ENCODE results near the gene GRIN3B. TPM values are rescaled to one million over a fixed set of nuclear protein-coding genes. Genes with fewer than 3 reads are reported as not detected.
A peak's percentile ranks its signal among the peaks of the same experiment; 100 is the strongest.

Gene GRIN3B
- total and polyA plus RNA-seq, 9 of the 15 experiments (the other 6 are each of a cell fraction or from before 2014, with no cell fraction given): 0.06 to 0.95 (median 0.19) TPM; not detected in 6

DNA sequence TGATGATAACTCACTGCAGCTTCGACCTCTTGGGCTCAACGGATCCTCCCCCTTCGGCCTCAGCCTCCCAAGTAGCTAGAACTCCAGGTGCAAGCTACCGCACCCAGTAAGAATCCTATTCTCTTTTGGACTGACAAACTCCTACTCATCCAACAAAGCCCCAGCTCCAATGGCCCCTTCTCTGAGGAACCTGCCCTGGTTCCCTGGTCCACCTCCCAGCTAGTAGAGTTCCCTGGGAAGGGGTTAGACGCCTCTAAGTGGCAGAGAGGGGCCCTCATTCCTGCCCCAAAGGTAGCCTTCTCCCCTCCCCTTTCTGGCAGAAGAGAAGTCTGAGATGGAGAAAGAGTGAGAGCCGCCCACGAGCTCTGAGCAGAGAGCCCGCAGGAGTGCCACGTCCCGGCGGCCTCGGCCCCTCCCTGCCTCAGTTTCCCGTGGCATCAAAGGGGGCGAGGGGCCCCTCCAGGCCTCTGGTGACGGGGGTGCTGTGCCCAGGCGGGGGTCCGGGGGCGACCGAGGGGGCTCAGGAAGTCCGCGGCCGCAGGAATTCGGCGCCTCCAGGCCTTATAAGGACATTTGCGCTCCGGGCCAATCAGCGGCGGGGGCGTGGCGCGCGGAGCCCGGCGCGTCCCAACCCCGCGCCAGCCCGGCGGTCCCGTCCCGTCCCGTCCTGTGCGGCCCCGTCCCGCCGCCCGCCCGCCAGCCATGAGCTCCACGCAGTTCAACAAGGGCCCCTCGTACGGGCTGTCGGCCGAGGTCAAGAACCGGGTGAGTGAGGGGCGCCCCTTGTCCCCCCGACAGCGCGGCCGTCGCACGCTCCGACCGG lies 26.0 kb downstream of the GRIN3B start, which contains the start of gene CNN2 (continued):
- TF ChIP-seq SRF (CRISPR knock-in tag; IDR thresholded peaks at IDR 0.05) (peak; percentile 97 to 98), NFIC (IDR thresholded peaks at IDR 0.05) (peak; percentile 59), POLR2B (IDR thresholded peaks at IDR 0.05; ENCODE audit: low read depth, partially characterized antibody) (peak; percentile 50), ZNF41 (CRISPR knock-in tag; conservative IDR thresholded peaks at IDR 0.05) (no peak), ZNF57 (CRISPR knock-in tag; IDR thresholded peaks at IDR 0.05) (no peak), CBFB (CRISPR knock-in tag; IDR thresholded peaks at IDR 0.05) (no peak), EWSR1 (IDR thresholded peaks at IDR 0.05; ENCODE audit: borderline replicate concordance, low read depth, partially characterized antibody) (no peak), ZBTB8A (IDR thresholded peaks at IDR 0.05; ENCODE audit: partially characterized antibody) (no peak), NR2C1 (IDR thresholded peaks at IDR 0.05) (no peak), NR2C1 (tag; IDR thresholded peaks at IDR 0.05) (no peak), POLR2H (tag; IDR thresholded peaks at IDR 0.05; ENCODE audit: low read depth) (peak; percentile 68), HEY1 (CRISPR knock-in tag; IDR thresholded peaks at IDR 0.05; ENCODE audit: borderline replicate concordance) (no peak), TARDBP (IDR thresholded peaks at IDR 0.05) (peak; percentile 73; the same call in 1 of the 2 replicates), BCOR (IDR thresholded peaks at IDR 0.05) (no peak), SNRNP70 (optimal IDR thresholded peaks at IDR 0.05; ENCODE audit: low read depth, low read length) (no peak), CREB1 (IDR thresholded peaks at IDR 0.05) (peak; percentile 57; the same call in 1 of the 2 replicates), CREB1 (CRISPR knock-in tag; IDR thresholded peaks at IDR 0.05) (no peak), YBX1 (IDR thresholded peaks at IDR 0.05) (no peak), HNRNPLL (IDR thresholded peaks at IDR 0.05; ENCODE audit: low read depth, low read length, poor library complexity, severe bottlenecking) (no peak), RB1 (IDR thresholded peaks at IDR 0.05; ENCODE audit: low read depth) (peak; percentile 79; the same call in 1 of the 2 replicates), ZC3H4 (CRISPR knock-in tag; IDR thresholded peaks at IDR 0.05; ENCODE audit: borderline replicate concordance) (no peak), ELF2 (CRISPR knock-in tag; IDR thresholded peaks at IDR 0.05) (0 out of 2 replicates have a peak, but pooled peaks have one; percentile 35), ZNF436 (CRISPR knock-in tag; IDR thresholded peaks at IDR 0.05) (no peak)
- TF ChIP-seq, protein P1, sequence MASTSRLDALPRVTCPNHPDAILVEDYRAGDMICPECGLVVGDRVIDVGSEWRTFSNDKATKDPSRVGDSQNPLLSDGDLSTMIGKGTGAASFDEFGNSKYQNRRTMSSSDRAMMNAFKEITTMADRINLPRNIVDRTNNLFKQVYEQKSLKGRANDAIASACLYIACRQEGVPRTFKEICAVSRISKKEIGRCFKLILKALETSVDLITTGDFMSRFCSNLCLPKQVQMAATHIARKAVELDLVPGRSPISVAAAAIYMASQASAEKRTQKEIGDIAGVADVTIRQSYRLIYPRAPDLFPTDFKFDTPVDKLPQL (IDR thresholded peaks at IDR 0.05; ENCODE audit: extremely low read depth, insufficient read length): no peak
- TF ChIP-seq, protein P2, sequence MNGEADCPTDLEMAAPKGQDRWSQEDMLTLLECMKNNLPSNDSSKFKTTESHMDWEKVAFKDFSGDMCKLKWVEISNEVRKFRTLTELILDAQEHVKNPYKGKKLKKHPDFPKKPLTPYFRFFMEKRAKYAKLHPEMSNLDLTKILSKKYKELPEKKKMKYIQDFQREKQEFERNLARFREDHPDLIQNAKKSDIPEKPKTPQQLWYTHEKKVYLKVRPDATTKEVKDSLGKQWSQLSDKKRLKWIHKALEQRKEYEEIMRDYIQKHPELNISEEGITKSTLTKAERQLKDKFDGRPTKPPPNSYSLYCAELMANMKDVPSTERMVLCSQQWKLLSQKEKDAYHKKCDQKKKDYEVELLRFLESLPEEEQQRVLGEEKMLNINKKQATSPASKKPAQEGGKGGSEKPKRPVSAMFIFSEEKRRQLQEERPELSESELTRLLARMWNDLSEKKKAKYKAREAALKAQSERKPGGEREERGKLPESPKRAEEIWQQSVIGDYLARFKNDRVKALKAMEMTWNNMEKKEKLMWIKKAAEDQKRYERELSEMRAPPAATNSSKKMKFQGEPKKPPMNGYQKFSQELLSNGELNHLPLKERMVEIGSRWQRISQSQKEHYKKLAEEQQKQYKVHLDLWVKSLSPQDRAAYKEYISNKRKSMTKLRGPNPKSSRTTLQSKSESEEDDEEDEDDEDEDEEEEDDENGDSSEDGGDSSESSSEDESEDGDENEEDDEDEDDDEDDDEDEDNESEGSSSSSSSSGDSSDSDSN (IDR thresholded peaks at IDR 0.05; ENCODE audit: borderline replicate concordance in 1 of 2, low read depth in 2 of 2, low read length in 2 of 2): peak in 1 of 2 experiments; percentile 50; a peak in 1 of 4 replicates
- TF ChIP-seq, protein P3, sequence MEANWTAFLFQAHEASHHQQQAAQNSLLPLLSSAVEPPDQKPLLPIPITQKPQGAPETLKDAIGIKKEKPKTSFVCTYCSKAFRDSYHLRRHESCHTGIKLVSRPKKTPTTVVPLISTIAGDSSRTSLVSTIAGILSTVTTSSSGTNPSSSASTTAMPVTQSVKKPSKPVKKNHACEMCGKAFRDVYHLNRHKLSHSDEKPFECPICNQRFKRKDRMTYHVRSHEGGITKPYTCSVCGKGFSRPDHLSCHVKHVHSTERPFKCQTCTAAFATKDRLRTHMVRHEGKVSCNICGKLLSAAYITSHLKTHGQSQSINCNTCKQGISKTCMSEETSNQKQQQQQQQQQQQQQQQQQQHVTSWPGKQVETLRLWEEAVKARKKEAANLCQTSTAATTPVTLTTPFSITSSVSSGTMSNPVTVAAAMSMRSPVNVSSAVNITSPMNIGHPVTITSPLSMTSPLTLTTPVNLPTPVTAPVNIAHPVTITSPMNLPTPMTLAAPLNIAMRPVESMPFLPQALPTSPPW (CRISPR knock-in tag; IDR thresholded peaks at IDR 0.05): peak; percentile 47

Data from K562 (cell line).